Glomerular visceral epithelial cell (primary cell): ENCODE results near the gene FHIP1B.
"Not testable (repeated sequence)": the region's sequence is repeated elsewhere in the genome, so short reads cannot be mapped to it uniquely, and the experiment has no call there.

Experiments
- DNase-seq: peaks from one replicate; pipeline ENCODE4 v3.0.0-alpha.2; 2016; ENCODE audit errors: extremely low spot score

Gene FHIP1B

GRCh38 chr11:6234387-6235107 lies at the start of gene FHIP1B:
TSS of gene FHIP1B (minus strand) at chr11:6234636. CDS start at chr11:6224516, 10,120 bp downstream.
- DNase-seq = peak; percentile 100

GRCh38 chr11:6283453-6284023 lies 49.1 kb upstream of the FHIP1B start:
- no peak for DNase-seq

GRCh38 chr11:6280809-6281208 lies 46.4 kb upstream of the FHIP1B start:
- not testable (repeated sequence) for DNase-seq

DNA sequence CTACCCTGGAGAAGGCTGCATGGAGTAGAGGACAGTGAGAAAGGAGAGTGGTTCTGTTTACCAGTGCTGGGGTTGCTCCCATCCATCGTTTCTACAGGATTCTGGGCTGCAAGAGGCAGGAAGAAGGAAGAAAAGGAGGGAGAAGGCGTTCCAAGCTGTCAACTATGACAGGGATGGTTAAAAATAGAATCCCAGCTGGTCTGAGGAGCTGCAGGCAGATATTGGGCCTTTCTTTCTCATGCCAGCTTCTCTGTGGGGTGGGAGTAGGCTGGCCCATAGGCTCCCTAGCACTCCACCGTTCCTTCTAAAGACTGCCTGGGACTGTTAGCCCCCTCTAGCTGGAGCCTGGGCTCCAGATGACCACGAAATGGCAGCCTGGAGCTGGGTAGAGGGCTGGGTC lies 38.8 kb upstream of the FHIP1B start:
- DNase-seq = no peak

DNA sequence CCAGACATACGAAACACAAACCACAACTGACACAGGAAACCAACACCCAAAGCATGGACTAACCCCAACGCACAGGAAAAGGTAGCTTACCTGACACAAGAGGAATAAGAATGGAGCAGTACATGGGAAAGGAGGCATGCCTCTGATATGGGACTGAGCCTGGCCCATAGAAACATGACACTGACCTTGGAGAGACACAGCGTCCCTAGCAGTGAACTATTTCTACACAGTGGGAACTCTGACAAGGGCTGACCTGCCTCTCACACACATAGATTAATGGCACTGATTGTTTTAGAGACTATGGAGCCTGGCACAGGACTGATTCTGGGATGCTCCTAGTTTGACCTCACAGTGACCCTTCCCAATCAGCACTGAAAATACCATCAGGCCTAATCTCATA lies 37.2 kb upstream of the FHIP1B start:
- no peak for DNase-seq

DNA sequence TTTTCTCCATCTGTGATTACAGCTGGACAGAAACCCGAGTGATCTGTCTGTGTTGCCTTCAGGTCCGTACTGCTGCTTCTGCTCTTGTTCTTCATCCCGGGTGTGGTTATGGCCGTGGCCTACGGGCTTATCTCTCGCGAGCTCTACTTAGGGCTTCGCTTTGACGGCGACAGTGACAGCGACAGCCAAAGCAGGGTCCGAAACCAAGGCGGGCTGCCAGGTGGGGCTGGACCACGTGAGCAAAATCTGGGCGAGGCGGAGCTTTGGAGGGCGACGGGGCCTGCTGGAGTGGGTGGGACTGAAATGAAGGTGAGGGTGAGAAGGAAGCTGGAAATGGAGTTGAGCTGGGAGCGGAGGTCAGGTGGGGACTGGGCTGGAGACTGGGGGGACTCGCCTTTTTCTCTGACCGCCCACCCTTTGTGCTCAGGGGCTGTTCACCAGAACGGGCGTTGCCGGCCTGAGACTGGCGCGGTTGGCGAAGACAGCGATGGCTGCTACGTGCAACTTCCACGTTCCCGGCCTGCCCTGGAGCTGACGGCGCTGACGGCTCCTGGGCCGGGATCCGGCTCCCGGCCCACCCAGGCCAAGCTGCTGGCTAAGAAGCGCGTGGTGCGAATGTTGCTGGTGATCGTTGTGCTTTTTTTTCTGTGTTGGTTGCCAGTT lies 36.3 kb upstream of the FHIP1B start:
- DNase-seq = no peak

- DNase-seq = no peak
These were observed 35.6 kb upstream of the FHIP1B start for GRCh38 chr11:6269994-6270393.

- no peak for DNase-seq
These were observed 34.4 kb upstream of the FHIP1B start for GRCh38 chr11:6268820-6269219.

DNA sequence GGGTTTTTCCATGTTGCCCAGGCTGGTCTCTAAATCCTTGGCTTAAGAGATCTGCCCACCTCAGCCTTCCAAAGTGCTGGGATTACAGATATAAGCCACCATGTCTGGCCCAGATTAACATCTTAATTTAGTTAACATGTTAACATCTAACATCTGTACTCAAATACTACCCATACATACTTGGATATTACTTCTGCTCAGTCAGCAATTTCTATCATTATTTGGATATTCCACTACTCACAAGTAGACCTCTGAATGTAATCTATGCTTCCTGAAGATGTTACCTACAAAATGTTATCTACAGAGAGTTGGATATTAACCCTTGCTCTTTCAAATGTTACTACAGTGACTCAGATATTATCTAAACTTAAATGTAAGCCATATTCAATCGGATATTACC lies 29.2 kb upstream of the FHIP1B start:
- DNase-seq = no peak

GRCh38 chr11:6260207-6260726 lies 25.8 kb upstream of the FHIP1B start:
- no peak for DNase-seq

GRCh38 chr11:6258571-6259081 lies 24.2 kb upstream of the FHIP1B start:
- DNase-seq = no peak

DNA sequence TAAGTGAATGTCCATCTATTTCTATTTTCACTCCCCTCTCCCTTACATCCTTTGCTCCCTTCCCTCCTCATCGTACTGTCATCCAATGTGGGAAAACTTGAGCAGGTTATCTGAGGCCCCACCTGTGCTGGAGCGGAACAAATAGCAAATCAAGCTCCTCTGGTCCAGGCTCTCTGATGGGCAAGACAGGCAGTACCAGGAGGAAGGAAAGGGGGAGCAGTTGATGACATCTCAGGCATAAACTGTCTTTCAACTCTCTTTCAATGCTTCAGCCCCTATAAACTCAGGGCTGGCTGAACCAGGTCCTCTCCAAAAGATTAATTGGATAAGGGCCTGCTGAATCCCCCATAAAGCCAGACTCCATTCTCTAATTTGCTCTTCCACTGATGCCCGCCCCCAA lies 23.7 kb upstream of the FHIP1B start:
- DNase-seq = no peak

- DNase-seq = no peak
These were observed 18.8 kb upstream of the FHIP1B start for GRCh38 chr11:6253197-6253596.

DNA sequence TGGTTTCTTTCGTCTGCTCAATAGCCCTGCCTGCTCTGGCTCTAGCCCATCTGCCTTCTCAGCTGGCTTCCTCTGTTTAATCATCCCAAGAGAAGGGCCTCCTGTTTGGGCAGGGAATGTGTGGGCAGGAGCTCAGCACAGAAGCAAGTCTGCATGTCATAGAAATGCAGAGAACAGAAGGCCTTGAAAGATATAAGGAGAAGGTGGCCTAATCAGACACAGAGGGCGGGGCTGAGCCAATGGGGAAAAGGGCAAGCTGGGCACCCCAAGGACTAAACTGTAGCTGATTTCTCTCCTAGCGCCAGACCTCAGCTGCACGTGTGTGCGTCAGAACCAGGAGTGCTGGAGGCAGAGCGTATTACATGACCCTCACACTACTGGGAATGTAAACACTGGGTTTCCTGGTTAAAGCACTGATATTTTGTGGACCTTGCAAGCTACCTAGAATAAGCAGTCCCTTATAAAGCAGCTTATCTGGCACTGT lies 17.6 kb upstream of the FHIP1B start:
- no peak for DNase-seq

DNA sequence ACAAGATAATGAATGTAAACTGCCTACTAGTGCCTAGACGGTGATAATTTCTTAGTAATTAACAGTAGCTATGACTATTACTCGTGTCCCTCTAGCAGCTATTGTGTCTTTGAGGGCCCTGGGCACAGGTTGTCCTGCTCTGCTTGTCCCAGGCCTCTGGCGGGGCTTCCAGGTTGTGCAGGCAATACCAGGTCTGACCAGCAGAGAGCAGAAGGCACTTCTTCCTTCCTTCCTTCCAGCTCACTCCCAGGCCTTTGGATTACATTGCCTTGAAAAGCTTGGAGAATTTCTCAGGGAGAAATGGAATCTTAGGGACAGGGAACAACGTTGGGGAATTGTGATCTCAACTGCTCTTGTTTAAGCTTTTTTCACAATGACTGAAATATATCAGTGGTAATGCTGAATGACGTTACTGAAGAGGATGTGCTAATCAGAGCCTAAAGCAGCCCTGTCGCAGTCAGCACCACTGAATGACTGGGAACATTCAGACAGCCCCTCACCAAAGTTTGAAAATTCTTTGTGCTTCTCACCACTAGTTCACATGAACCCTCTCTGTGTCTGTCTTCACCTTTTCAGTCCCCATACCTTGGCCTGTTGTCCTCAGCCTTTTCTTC lies 16.8 kb upstream of the FHIP1B start:
- DNase-seq = peak; percentile 60

- peak; percentile 58 for DNase-seq
These were observed 15.5 kb upstream of the FHIP1B start for GRCh38 chr11:6249770-6250555.

GRCh38 chr11:6248897-6249296 lies 14.5 kb upstream of the FHIP1B start:
- DNase-seq = not testable (repeated sequence)

DNA sequence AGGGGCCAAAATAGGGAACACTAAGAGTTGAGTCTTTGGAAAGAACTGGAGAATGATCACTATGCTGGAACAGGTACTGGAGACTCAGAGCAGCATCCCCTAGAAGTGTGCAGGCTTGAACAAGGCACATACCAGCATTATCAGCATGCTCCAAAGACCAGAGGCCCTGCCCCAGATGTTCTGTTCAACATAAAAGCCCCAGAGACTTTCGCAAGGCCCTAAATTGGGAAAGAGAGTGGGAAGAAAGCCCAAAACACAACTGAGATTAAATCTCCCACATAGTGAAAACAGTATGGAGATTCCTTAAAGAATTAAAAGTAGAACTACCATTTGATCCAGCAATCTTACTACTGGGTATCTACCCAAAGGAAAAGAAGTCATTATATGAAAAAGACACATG lies 13.8 kb upstream of the FHIP1B start:
- DNase-seq = no peak

- DNase-seq = no peak
These were observed 11.1 kb upstream of the FHIP1B start for GRCh38 chr11:6245536-6245935.

DNA sequence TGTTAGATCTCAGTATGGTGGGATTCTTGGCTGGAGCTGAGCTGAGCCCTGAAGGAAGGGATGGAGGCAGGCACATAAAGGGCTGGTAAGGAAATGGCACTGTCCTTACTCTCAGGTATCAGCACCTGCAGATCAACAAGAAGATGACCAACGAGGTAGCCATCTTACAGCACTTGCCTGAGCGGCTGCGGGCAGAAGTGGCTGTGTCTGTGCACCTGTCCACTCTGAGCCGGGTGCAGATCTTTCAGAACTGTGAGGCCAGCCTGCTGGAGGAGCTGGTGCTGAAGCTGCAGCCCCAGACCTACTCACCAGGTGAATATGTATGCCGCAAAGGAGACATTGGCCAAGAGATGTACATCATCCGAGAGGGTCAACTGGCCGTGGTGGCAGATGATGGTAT lies 6.9 kb upstream of the FHIP1B start:
- DNase-seq = no peak

DNA sequence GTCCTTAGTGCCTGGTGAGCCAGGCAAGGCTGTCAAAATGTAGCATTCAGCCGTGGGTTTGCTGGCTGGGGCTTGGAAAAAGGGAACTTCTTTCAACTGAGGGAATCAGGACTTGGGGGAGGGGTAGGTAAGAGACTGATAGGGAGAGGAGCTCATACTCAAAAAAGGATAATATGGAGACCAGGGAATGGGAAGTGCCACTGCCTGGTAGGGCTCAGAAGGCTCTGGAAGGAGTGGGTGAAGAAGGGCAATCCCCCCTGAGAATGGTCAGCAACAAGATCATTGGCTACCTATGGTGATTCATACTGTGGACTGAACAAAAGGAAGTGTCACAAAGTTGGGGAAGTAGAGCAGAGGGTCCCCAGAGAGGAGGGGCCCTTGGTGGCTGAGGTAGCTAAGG lies 6.3 kb upstream of the FHIP1B start:
- DNase-seq = no peak
